ENCODE measurements around the gene ZNF644. TPM values are rescaled to one million over a fixed set of nuclear protein-coding genes. Genes with fewer than 3 reads are reported as not detected.

ZNF644 gene
- total RNA-seq, 1 experiment from 2014 or later: 55.9 TPM

GRCh38 chr1:90986953-90987352 is 34.9 kb downstream of the ZNF644 start:
- TF ChIP-seq RAD21 (IDR thresholded peaks at IDR 0.05; ENCODE audit: low read depth) (no peak), TCF7L2 (IDR thresholded peaks at IDR 0.05; ENCODE audit: borderline replicate concordance, extremely low read depth, insufficient read depth, insufficient read length) (no peak), SIN3A (IDR thresholded peaks at IDR 0.05; ENCODE audit: low read depth) (no peak), POLR2A (IDR thresholded peaks at IDR 0.05; ENCODE audit: borderline replicate concordance, extremely low read depth, insufficient read depth, insufficient read length) (no peak), CBX3 (IDR thresholded peaks at IDR 0.05; ENCODE audit: low read depth) (no peak), EGR1 (IDR thresholded peaks at IDR 0.05; ENCODE audit: low read depth) (no peak), JUND (IDR thresholded peaks at IDR 0.05) (no peak), POLR2AphosphoS5 (IDR thresholded peaks at IDR 0.05; ENCODE audit: low read depth, low read length) (no peak), ZBTB33 (IDR thresholded peaks at IDR 0.05; ENCODE audit: extremely low read depth, insufficient replicate concordance, low read length) (no peak), ELF1 (IDR thresholded peaks at IDR 0.05; ENCODE audit: borderline replicate concordance, low read depth) (no peak), EZH2 (IDR thresholded peaks at IDR 0.05) (no peak), REST (IDR thresholded peaks at IDR 0.05; ENCODE audit: low read depth) (no peak), CEBPB (IDR thresholded peaks at IDR 0.05; ENCODE audit: low read depth) (no peak), ZNF274 (IDR thresholded peaks at IDR 0.05; ENCODE audit: low read depth, low read length) (no peak), ZFX (IDR thresholded peaks at IDR 0.05) (no peak), CTCF (IDR thresholded peaks at IDR 0.05 in 2 of 3, conservative IDR thresholded peaks at IDR 0.05 in 1 of 3; ENCODE audit: borderline replicate concordance in 1 of 3, insufficient read depth in 1 of 3, low read depth in 2 of 3, low read length in 2 of 3) (no peak), MAX (IDR thresholded peaks at IDR 0.05) (no peak)
- no peak overlapping the region for H2AFZ ChIP-seq (ENCODE audit: low read depth, low read length, poor library complexity, severe bottlenecking)
- no TSS peak for BruUV-seq (replicated peaks)
- no peak overlapping the region for H3K27ac ChIP-seq (ENCODE audit: low read depth, low read length)
- peaks cover 100% of the 10 kb centered on the region for H3K79me2 ChIP-seq (ENCODE audit: insufficient read depth, low read length)
- H3K9me2 ChIP-seq (ENCODE audit: insufficient read depth): no peaks in the 10 kb centered on the region
- H3K9me3 ChIP-seq (ENCODE audit: control insufficient read depth in 1 of 2, insufficient read depth in 1 of 2, low read depth in 1 of 2, low read length in 2 of 2): no peaks in the 10 kb centered on the region
- peaks cover 32% of the 10 kb centered on the region for H4K20me1 ChIP-seq (ENCODE audit: insufficient read depth)
- H3K27me3 ChIP-seq (ENCODE audit: insufficient read depth, low read length): no peaks in the 10 kb centered on the region
- intact Hi-C loops (cut with micrococcal nuclease): no loop called here
- H3K36me3 ChIP-seq (ENCODE audit: control insufficient read depth in 1 of 2, insufficient read depth in 2 of 2, low read length in 2 of 2): no peaks in the 10 kb centered on the region
- ChIA-PET POLR2A (no interaction called here), CTCF (no interaction called here), RAD21 (ENCODE audit: low non-redundant PET in 1 of 2, low total read pairs in 2 of 2, uncharacterized antibody in 2 of 2, unreplicated experiment in 2 of 2) (no interaction called here)
- H3K9ac ChIP-seq (ENCODE audit: low read length): no peak overlapping the region
- no peak overlapping the region for H3K4me3 ChIP-seq (replicated peaks in 1 of 2; ENCODE audit: low read depth in 1 of 2, low read length in 2 of 2)
- DNase-seq (ENCODE audit: low read depth, low spot score) (no peak), ATAC-seq (no peak)
- no peaks in the 10 kb centered on the region for H3K4me1 ChIP-seq (ENCODE audit: control insufficient read depth in 1 of 2, insufficient read depth in 2 of 2, low read length in 2 of 2)
- H3K4me2 ChIP-seq (ENCODE audit: low read length): no peak overlapping the region
